MV-4-11 (cell line): ENCODE measurements around the gene TYRO3.

Experiments used
- DNase-seq: peaks from one replicate; lab custom pipeline; 2025; lab: John Stamatoyannopoulos, UW

Gene TYRO3

GRCh38 chr15:41603941-41604911, 45.2 kb downstream of the TYRO3 start:
- peak; percentile 62 for DNase-seq

GRCh38 chr15:41605566-41605965, 46.6 kb downstream of the TYRO3 start:
- DNase-seq = no peak

GRCh38 chr15:41606997-41607396, 48.0 kb downstream of the TYRO3 start:
- DNase-seq = no peak

GRCh38 chr15:41609123-41609522, 50.1 kb downstream of the TYRO3 start:
- DNase-seq = no peak

- no peak for DNase-seq
These were observed 51.0 kb downstream of the TYRO3 start for GRCh38 chr15:41610048-41610447.

- DNase-seq = peak; percentile 38
These were observed 61.7 kb downstream of the TYRO3 start for GRCh38 chr15:41620536-41621199.

- DNase-seq = peak; percentile 96
These were observed 62.5 kb downstream of the TYRO3 start for GRCh38 chr15:41621200-41622193.

- DNase-seq = no peak
These were observed 63.9 kb downstream of the TYRO3 start for GRCh38 chr15:41622901-41623300.

- no peak for DNase-seq
These were observed 68.2 kb downstream of the TYRO3 start for GRCh38 chr15:41627203-41627602.

- DNase-seq = no peak
These were observed 70.5 kb downstream of the TYRO3 start for GRCh38 chr15:41629463-41629862.

- no peak for DNase-seq
These were observed 70.9 kb downstream of the TYRO3 start for GRCh38 chr15:41629883-41630282.

- DNase-seq = peak; percentile 53
These were observed 71.7 kb downstream of the TYRO3 start for GRCh38 chr15:41630616-41631217.

- no peak for DNase-seq
These were observed 73.0 kb downstream of the TYRO3 start for GRCh38 chr15:41631880-41632470.
